Stomach (tissue), 9 donors: ENCODE measurements around the gene HNRNPU. TPM values are rescaled to one million over a fixed set of nuclear protein-coding genes. Genes with fewer than 3 reads are reported as not detected.

ENCODE experiments used
- DNase-seq, 2 donors: peaks; one replicate each; pipeline versions ENCODE4 v3.0.0 to v3.0.0-alpha.2; 2013 to 2019
- H3K27ac ChIP-seq, 5 donors: fragments of 200-600 bp in 4 of 5; sonication (generic) in 4 of 5; one replicate each; pipeline ENCODE4 v1.5.1; 2013 to 2019; ENCODE audit warnings: mild to moderate bottlenecking in 1 of 5, moderate library complexity in 1 of 5
- H3K27me3 ChIP-seq, 3 donors: fragments of 200-600 bp; sonication (generic); one replicate each; pipeline ENCODE4 v1.5.1; 2017 to 2019; ENCODE audit warnings: mixed run types in 1 of 3
- H3K36me3 ChIP-seq, 4 donors: fragments of 200-600 bp; sonication (generic); 1 replicate in 3 of 4; 2 replicates in 1 of 4; pipeline ENCODE4 v1.5.1; 2016 to 2019
- H3K4me1 ChIP-seq, 4 donors: fragments of 200-600 bp; sonication (generic); one replicate each; pipeline ENCODE4 v1.5.1; 2016 to 2019
- H3K4me3 ChIP-seq, 4 donors: fragments of 200-600 bp; sonication (generic) in 3 of 4; one replicate each; pipeline ENCODE4 v1.5.1; 2016 to 2019; ENCODE audit warnings: mild to moderate bottlenecking in 1 of 4
- H3K9me3 ChIP-seq, 4 donors: fragments of 200-600 bp; sonication (generic); one replicate each; pipeline ENCODE4 v1.5.1; 2016 to 2019
- CTCF ChIP-seq, 7 experiments: fragments of 450-650 bp in 4 of 7; fragments of 200-600 bp in 3 of 7; sonication (generic) in 3 of 7; IDR thresholded peaks; one replicate each; pipeline ENCODE4 v1.5.1; 2016 to 2019; ENCODE audit warnings: antibody characterized with exemption in 7 of 7, control low read depth in 2 of 7, mild to moderate bottlenecking in 1 of 7
- EP300 ChIP-seq: sonication (generic); formaldehyde crosslinking; IDR thresholded peaks from one replicate; pipeline ENCODE4 v1.6.1; 2017; ENCODE audit warnings: antibody characterized with exemption
- POLR2A ChIP-seq, 4 donors: fragments of 450-650 bp; IDR thresholded peaks; one replicate each; pipeline ENCODE4 v1.6.1; 2016; ENCODE audit warnings: antibody characterized with exemption in 4 of 4, control low read depth in 2 of 4, mild to moderate bottlenecking in 1 of 4, moderate library complexity in 1 of 4
- POLR2AphosphoS5 ChIP-seq, 3 donors: sonication (generic); formaldehyde crosslinking; IDR thresholded peaks; one replicate each; pipeline ENCODE4 v1.6.1; 2016; ENCODE audit warnings: antibody characterized with exemption in 3 of 3
- WGBS, 5 donors: extraction: QIAGEN DNeasy Blood & Tissue Kit in 3 of 5; methylation state at CpG; one replicate each; pipeline versions ENCODE4 v1.1.5 to v1.1.7; 2013 to 2018; 5-methylcytosine and 5-hydroxymethylcytosine counted together
- intact Hi-C: fragments of 100-400 bp; cut with DNase I; formaldehyde crosslinking; loops from one replicate; pipeline ENCODE4 v1.15.1; 2023; ENCODE audit warnings: low total_unique reads
- polyA plus RNA-seq, 3 donors: library from polyadenylated mRNA; stranded (reverse); fragments of 200-250 nt; gene quantifications; one replicate each; pipeline ENCODE4 v1.2.3, GENCODE V29; 2013
- total RNA-seq, 5 donors: library from RNA; depleted of rRNA; stranded (reverse); fragments of >200 nt; gene quantifications; one replicate each; pipeline versions ENCODE4 v1.1.0 to v1.2.3, GENCODE V29; 2014 to 2016
- donor health status: healthy with polysubstance abuse.
- donor health status: Bipolar disorder and iron deficiency.
- donor health status: healthy.

Gene HNRNPU
- total and polyA plus RNA-seq, 8 donors, result 76.3 to 533 (median 309) TPM

GRCh38 chr1:244881552-244882280 is 17.4 kb upstream of the HNRNPU start:
- TF ChIP-seq CTCF (IDR thresholded peaks at IDR 0.05), result no peak
- no peak for TF ChIP-seq POLR2A (IDR thresholded peaks at IDR 0.05)
- TF ChIP-seq POLR2AphosphoS5 (IDR thresholded peaks at IDR 0.05), result no peak
- 80 to 83% (median 81%) methylated on average over 11 of the region's 11 CpGs for WGBS, 5 donors
- intact Hi-C loops, result no loop called here

GRCh38 chr1:244878681-244879080 is 14.3 kb upstream of the HNRNPU start:
- peak in 1 of 2 donors; percentile 2 for DNase-seq
- no peak for TF ChIP-seq POLR2AphosphoS5 (IDR thresholded peaks at IDR 0.05)
- TF ChIP-seq EP300, result no peak
- TF ChIP-seq CTCF (IDR thresholded peaks at IDR 0.05), result no peak
- TF ChIP-seq POLR2A (IDR thresholded peaks at IDR 0.05), result no peak
- intact Hi-C loops, result no loop called here
- Histone ChIP-seq H3K9me3 (no peaks in the 10 kb centered on the region), H3K27ac (no peak overlapping the region), H3K36me3 (no peaks in the 10 kb centered on the region), H3K27me3 (no peaks in the 10 kb centered on the region), H3K4me1 (no peaks in the 10 kb centered on the region), H3K4me3 (no peak overlapping the region)
- 86 to 96% (median 91%) methylated on average over 5 of the region's 5 CpGs for WGBS, 5 donors

More at GRCh38 chr1:244881552-244882280, 17.4 kb upstream of the HNRNPU start:
- Histone ChIP-seq H3K27ac (no peak overlapping the region), H3K4me1 (no peaks in the 10 kb centered on the region), H3K27me3 (no peaks in the 10 kb centered on the region), H3K4me3 (no peak overlapping the region), H3K9me3 (no peaks in the 10 kb centered on the region), H3K36me3 (no peaks in the 10 kb centered on the region)
- no peak for DNase-seq

- Histone ChIP-seq H3K27ac (no peak overlapping the region), H3K36me3 (no peaks in the 10 kb centered on the region), H3K4me1 (no peaks in the 10 kb centered on the region), H3K27me3 (no peaks in the 10 kb centered on the region), H3K4me3 (no peak overlapping the region), H3K9me3 (no peaks in the 10 kb centered on the region)
- 90 to 92% (median 91%) methylated on average over 8 of the region's 8 CpGs for WGBS, 5 donors
- no peak for TF ChIP-seq POLR2AphosphoS5 (IDR thresholded peaks at IDR 0.05)
- no peak for TF ChIP-seq EP300
- no peak for TF ChIP-seq POLR2A (IDR thresholded peaks at IDR 0.05)
- no peak for TF ChIP-seq CTCF (IDR thresholded peaks at IDR 0.05)
- intact Hi-C loops, result no loop called here
- no peak for DNase-seq
Observed at GRCh38 chr1:244876228-244876910, 12.0 kb upstream of the HNRNPU start.

GRCh38 chr1:244874974-244875579 is 10.7 kb upstream of the HNRNPU start:
- Histone ChIP-seq H3K4me3 (no peak overlapping the region), H3K4me1 (no peaks in the 10 kb centered on the region), H3K36me3 (no peaks in the 10 kb centered on the region), H3K9me3 (no peaks in the 10 kb centered on the region), H3K27me3 (no peaks in the 10 kb centered on the region), H3K27ac (no peak overlapping the region)
- TF ChIP-seq POLR2A (IDR thresholded peaks at IDR 0.05) (no peak), CTCF (IDR thresholded peaks at IDR 0.05) (no peak), EP300 (no peak), POLR2AphosphoS5 (IDR thresholded peaks at IDR 0.05) (no peak)
- 71 to 77% (median 75%) methylated on average over 7 of the region's 7 CpGs for WGBS, 5 donors
- DNase-seq, result no peak
- intact Hi-C loops, result no loop called here
